Measurements from ENCODE around the gene TMEM178B.

TMEM178B gene

DNA sequence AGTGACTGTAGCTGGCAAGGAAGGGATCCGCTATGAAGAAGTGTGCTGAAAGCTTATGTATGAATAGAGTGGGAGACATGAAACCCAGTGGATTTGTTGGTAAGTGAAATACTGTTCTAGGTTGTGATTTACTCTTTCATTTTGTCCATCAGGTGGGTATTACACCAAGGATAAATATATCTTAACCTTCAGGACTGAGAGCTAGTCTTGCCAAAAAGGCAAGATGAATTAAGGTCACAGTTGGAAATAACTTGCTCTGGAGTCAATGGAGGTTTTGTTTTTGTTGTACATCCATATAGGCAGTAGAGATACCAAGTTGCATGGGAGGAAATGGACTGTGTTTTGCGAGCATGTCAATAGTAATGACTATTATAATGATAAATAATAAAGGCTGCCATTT, 190.6 kb downstream of the TMEM178B start:
- DNase-seq (ENCODE audit: low read depth) = no peak

DNA sequence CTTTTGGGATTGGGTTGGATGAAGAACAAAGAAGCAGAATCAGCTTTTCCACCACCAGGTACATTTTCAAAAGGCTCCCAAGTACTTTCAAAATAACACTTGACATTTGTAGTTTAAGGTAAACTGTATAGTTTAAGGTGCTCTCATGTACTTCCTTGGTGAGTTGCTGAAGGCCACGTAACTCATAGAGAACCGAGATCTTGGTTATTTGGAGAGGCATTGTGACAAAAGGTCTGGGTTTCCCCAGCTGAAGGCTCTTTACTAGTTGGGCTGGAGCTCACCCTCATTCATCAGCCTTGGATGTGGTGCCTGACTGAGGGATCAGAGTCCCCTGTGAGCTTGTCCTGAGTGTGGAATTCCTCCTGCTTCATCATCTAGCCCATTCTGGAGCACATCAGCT, 191.8 kb downstream of the TMEM178B start:
- DNase-seq (ENCODE audit: low read depth) = no peak

DNA sequence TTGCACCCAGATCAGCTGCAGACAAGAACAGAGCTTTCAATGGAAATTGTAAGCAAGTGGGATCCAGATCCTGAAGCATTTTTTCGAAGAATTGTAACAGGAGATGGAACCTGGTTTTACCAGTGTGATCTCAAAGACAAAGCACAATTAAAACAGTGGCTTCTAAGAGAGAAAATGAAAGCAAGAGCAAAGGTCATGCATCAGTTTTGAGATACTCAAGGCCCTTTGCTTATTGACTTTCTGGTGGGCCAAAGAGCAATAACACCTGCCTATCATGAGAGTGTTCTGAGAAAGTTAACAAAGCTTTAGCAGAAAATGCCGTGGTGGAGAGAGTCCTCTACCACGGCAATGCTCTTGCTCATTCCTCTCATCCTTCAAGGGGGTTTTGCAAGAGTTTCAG, 194.8 kb downstream of the TMEM178B start:
- no peak for DNase-seq (ENCODE audit: low read depth)

DNA sequence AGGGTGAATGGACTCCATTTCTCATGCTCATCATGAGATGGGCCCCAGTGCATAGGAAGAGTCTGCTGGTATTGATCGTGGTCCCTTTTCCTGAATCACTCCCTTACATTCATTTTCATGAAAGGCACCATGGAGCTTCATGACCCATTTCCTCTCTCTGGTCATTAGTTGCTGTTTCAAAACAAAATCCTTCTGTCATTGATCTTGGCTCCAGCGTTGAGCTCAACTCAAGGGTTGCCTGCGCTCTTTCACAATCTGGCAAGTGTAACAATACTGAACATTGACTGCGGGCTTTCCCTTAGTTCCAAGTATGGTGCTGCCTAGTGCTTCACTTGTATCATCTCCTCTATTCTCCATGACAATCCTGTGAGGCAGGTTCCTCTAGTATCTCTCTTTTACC, 197.6 kb downstream of the TMEM178B start:
- DNase-seq (ENCODE audit: low read depth) = no peak

DNA sequence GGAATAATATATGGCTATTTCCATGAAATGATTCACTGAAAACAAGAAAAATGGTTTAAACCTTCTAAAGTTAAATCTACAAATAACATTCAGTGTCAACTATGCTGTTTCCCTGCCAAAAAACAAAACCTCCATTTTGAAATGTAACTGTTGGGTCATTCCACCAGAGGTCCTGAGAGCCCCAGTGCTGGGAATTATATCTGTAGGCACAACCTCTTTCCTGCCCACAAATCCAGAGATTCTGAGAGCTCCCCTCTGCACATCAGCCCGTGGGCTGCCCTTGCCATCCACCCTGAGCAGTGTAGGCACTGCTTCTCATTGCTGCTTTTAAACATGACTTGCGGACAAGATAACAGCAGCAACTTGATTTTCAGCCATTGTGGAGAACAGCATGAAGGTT, 198.6 kb downstream of the TMEM178B start:
- no peak for DNase-seq (ENCODE audit: low read depth)

- DNase-seq (ENCODE audit: low read depth) = no peak
These were observed 201.5 kb downstream of the TMEM178B start for GRCh38 chr7:141275350-141275749.

DNA sequence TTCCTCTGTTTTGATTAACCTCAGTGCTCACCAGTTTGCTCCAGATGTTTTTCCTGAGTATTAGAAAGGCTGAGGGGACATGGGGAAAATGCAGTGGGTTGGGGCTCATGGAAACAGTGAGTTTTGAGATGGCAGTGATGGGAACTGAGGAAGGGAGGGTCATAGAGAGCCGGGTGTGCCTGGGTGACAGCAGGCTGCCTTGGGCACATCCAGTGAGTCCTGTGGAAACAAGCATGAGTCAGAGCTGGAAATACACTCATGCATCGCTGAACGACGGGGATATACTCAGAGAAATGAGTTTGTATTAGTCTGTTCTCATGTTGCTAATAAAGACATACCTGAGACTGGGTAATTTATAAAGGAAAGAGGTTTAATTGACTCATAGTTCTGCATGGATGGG, 202.2 kb downstream of the TMEM178B start:
- DNase-seq (ENCODE audit: low read depth) = no peak

DNA sequence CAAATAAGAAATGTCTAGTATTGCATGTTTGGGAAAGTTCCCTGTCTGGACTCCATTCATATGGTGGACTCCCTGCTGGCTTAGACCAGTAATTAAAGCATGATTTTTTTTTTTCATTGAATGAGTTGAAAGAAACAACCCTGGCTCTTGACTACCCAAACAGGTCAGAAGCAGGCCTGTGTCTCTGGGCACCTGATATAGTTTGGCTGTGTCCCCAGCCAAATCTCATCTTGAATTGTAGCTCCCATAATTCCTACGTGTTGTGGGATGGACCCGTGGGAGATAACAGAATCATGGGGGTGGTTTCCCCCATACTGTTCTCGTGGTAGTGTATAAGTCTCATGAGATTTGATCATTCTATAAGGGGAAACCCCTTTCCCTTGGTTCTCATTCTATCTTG, 206.2 kb downstream of the TMEM178B start:
- no peak for DNase-seq (ENCODE audit: low read depth)

DNA sequence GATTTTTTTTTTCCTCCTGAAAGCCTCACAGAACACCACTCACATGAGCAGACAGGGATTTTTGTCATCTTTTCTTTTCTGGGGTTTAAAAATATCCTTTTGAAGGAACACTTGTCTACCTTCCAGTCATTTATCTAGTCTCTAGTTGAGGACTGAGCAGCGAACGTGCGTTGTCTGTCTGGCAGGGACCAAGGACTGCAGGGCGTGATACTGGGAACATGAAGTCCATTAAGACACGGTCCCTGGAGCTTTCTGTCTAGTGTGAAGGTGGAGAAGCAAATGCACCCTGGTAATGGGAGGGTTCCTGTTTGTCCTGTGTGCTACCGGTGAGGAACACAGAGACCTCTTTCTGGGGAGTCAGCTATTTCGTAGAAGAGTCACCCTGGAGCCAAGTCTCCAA, 207.4 kb downstream of the TMEM178B start:
- no peak for DNase-seq (ENCODE audit: low read depth)

- DNase-seq (ENCODE audit: low read depth) = no peak
These were observed 212.7 kb downstream of the TMEM178B start for GRCh38 chr7:141286522-141286921.

DNA sequence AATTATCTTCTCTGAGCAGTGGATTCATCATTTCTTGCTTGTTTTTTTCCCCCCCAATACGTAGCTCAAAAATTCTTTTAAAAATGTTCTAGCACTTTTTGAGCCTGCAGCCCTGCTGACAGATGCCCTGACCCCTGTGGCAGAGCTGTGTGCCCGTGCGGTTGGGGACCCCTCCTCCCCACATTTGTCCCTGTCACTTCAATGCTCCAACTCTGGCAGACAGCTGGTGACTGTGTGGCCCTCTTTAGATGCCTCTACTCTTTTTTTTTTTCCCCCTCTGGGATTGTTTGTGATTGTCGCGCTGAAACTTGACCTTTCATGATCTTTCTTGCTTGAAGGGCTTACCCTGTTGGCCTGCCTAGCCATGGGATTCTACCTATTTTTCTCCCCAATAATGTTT, 214.1 kb downstream of the TMEM178B start:
- DNase-seq (ENCODE audit: low read depth) = no peak

DNA sequence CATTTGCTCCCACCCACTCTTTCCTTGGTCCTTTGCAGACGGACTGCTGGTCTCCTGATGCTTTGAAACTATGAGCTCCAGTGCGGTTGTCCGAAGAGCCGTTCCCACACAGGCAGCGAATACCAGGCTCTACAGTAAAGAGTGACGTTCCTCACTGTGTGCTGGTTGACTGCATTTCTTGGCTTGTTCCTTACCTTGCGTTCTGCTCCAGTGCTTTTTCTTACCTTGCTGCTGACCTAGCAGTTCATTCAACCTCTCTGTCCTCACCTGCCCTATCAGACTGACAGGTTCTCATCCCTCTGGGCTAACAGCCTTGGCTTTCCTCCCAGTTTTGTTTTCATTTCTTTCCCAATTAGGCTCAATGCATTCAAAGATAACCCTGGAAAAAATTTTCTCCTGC, 214.8 kb downstream of the TMEM178B start:
- DNase-seq (ENCODE audit: low read depth) = no peak

DNA sequence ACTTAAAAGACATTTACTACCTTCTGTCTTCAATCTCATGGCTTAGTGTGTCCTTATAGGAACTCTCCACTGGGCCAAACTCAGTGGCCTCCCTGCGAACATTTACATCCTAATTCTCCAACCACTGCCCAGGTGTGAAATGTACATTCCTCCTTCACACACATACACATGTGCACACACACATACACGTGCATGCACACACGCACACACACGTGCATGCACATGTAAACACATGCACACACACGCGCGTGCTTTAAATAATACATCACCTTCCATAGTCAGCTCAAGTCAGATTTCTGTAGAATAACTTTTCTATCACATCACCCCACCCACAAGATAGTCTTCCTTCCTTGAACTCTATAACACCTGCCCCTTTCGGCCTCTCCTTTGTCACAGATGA, 216.5 kb downstream of the TMEM178B start:
- DNase-seq (ENCODE audit: low read depth) = no peak

DNA sequence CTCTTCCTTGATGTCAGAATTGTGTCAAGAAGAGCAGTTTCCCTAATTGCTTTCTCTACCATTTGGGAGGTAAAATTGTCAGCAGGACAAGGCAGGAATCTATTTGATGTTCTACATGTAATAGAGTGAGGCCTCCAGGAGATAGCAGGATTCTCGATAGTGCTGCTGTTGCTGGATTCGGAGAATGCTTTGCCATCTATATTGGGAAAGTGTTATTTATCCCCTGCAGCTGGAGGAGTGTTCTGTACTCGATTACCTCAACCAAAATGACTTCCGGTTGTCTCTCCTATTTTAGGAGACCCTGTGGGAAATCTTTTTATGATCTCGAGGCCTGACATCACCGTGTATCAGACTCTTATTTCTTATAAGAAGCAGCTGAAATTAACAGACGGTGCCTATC, 217.1 kb downstream of the TMEM178B start:
- DNase-seq (ENCODE audit: low read depth) = no peak

DNA sequence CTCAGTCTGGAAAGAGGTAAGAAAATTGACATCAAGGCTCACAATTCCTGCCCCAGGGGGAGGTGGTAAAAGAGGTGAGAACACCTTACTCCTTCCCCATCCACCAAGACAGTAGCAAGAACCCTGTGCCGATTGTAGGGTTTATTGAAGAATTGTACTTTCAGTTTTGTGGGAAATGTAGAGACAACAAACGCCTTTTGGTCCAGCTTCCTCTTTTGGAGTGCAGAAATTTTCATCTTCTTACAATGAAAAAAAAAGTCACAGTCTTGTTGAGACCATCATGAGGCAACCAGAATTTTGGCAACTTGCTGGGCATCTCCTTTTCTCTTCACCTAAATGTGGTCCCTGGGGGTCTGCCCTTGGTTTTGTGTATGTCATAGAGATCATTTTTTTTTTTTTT, 217.7 kb downstream of the TMEM178B start:
- DNase-seq (ENCODE audit: low read depth) = no peak

- DNase-seq (ENCODE audit: low read depth) = no peak
These were observed 220.4 kb downstream of the TMEM178B start for GRCh38 chr7:141294143-141294829.

DNA sequence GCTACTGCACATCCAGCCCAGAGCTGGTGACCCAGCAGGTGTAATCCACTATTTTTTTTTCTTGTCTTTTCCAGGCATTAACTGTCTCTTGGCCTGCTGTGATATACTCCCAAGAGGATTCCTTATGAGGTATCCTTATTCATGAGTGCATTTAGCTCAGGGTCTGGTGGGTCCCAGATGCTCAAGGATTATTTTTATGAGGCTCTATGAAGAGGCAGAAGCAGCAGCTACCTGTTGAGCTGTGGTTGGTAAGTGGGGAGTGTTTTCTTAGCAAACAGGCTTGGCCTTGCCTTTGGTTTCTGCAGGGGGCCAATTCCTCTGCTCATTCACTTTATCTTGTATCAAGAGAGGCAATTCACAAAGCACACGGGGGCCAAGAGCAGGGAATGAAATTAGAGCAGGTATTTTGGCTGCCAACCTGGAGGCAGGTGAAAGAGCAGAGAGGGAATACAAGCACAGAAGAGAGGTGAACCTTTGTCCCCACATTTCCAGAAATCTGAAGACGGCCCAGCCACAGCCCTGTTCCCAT, 221.6 kb downstream of the TMEM178B start:
- no peak for DNase-seq (ENCODE audit: low read depth)

- no peak for DNase-seq (ENCODE audit: low read depth)
These were observed 227.0 kb downstream of the TMEM178B start for GRCh38 chr7:141300816-141301215.

DNA sequence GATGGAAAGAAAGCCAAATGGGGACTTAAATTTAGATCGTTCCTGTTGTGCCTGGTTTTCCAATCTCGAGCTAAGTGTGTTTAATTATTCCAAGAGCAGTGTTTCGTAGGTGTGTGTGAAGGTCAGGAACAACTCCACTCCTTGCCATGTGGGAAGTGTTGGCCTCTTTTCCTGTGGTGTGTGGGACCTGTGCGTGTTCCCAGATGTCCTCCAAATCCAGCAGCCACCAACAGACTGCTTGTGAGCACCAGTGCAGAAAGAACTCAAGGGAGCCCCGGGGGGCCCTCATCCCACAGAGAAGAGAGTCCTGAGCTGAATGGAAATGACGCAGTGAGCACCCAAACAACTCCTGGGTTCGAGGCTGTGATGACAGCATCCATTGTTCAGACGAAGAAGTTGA, 227.7 kb downstream of the TMEM178B start:
- DNase-seq (ENCODE audit: low read depth) = no peak

GRCh38 chr7:141302617-141303016, 228.8 kb downstream of the TMEM178B start:
- no peak for DNase-seq (ENCODE audit: low read depth)

DNA sequence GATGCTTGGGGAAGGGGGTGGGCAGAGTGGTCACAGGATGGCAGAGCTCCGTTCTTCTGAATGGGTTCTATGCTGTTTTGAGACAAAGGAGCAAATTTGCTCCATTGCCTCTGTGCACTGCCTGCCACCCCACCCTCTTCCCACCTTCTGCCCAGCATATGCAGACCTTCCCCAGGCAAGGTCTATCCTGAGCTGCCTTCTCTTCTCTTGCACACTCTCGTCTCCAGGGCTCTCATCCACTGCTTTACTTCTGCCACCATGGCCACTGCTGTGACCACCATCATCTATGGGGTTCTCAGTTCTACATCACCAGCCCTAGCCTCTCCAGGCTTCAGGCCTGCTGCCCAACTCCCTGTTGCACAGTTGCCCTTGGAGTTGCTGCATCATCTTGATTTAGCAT, 230.4 kb downstream of the TMEM178B start:
- DNase-seq (ENCODE audit: low read depth) = no peak

GRCh38 chr7:141306081-141306480, 232.2 kb downstream of the TMEM178B start:
- DNase-seq (ENCODE audit: low read depth) = no peak

DNA sequence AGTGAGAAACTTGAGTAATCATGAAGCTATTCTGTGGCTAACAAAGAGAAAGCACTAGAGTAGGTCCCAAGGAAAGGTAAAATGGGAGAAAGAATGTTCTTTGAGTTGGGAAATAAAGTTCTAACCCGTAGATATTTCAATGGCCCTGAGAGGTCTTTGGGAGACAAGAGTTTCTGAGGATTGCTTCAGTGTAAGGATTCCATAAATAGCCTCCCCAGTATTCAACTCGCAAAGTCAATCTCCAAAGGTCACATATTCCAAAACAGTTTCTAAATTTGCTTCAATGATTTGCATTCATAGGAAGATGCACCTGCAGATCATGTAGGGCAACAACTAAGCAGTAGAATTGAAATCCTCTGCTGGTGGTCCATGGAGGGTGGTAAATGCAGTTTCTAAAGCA, 238.5 kb downstream of the TMEM178B start:
- no peak for DNase-seq (ENCODE audit: low read depth)

DNA sequence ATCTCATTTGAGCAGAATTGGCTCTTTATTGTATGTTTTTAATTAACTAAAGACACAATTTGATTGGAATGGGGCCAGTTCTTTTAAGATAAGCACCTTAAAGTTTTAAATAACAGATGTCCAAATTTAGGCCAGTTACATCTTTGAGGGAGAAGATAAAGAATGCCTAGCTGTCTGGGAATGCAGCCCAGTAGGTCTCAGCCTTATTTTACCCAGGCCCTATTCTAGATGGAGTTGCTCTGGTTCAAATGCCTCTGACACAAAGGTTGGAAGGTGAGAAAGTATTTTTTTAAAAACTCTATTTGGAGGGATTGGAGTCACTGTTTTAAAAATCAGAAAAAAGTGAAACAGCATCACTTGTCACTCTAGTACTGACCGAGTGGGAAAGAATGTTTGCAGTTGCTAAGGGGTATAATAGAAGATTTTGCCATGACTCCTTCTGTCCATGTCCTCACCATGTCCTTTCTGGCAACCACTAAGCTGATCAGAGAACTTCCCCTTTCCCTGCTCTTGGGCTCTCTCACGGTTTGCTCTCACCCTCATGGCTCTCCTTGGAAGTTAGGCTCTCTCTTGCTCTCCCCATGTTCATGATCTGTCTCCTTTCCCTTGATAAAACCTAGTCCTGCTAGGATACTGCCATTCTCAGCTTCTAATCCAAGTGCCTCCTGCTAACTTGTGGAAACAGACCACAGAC, 239.1 kb downstream of the TMEM178B start:
- no peak for DNase-seq (ENCODE audit: low read depth)

Data from GM04503 (cell line).